HG02610 (cell line): Measurements from ENCODE around the gene PIGU.
A peak's percentile ranks its signal among the peaks of the same experiment; 100 is the strongest.
"Not testable (repeated sequence)": the region's sequence is repeated elsewhere in the genome, so short reads cannot be mapped to it uniquely, and the experiment has no call there.

Experiments used
- ATAC-seq: cut with Tn5 transposase; IDR thresholded peaks from one replicate; pipeline ENCODE4 v1.9.1; 2021; ENCODE audit warnings: mild to moderate bottlenecking, moderate library complexity; ENCODE audit not compliant: unreplicated experiment

Gene PIGU

GRCh38 chr20:34516247-34517113 is 160.4 kb downstream of the PIGU start, which contains the start of gene DYNLRB1:
Gene DYNLRB1, plus strand, starts transcription at chr20:34516422. Its CDS starts 37 bp downstream, at chr20:34516459.
- peak; percentile 73 for ATAC-seq

DNA sequence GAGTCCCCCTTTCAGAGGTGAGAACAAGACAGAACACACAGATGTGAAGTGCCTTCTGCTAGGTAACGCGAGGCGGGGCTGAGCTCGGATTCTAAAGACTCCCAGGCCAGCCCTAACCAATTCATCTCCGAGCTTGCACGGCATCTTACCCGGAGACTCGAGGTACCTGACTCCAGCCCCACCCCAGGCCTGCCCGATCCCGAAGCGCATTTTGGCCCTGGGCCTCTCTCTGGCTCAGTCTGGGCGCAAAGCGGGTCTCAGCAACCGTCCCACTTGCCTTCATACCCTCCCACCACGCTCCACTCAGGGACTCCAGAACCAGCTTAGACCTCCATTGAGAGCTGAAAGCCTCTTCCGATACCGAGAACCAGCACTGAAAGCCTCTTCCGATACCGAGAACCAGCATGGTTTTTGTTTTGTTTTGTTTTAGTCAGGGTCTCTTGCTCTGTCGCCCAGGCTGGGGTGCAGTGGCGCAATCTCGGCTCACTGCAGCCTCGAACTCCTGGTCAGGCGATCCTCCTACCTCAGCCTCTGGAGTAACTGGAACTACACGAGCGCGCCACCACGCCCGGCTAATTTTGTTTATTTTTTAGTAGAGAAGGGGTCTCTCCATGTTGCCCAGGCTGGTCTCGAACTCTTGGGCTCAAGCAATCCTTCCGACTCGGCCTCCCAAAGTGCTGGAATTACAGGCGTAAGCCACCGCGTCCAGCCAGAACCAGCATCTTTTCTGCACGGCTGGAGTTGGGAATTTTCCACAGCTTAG is 161.2 kb downstream of the PIGU start:
- peak; percentile 62 for ATAC-seq

- peak; percentile 7 for ATAC-seq
Observed at GRCh38 chr20:34514897-34515483, 161.9 kb downstream of the PIGU start.

- not testable (repeated sequence) for ATAC-seq
Observed at GRCh38 chr20:34514034-34514433, 162.9 kb downstream of the PIGU start.

DNA sequence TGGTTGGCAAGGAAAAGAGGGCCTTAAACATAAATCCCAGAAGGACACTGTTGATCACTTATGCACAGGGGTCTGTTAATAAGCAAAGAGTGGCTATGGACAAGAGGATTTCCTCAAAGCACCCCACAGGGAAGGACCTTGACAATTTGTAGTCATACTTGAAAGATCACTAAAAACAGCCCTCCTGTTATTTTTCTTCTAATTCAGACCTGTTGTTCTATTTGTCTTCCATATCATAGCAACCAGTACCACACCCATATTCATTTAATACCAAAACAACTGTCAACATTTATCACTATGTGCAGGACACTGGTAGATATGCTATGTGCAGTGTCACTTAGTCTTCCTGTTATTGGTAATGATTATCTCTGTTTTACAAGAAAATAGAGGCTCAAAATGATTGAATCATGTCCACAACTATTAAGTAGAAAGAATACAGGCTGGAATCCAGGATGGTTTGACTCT is 163.9 kb downstream of the PIGU start:
- ATAC-seq: no peak

GRCh38 chr20:34512266-34512954 is 164.5 kb downstream of the PIGU start:
- no peak for ATAC-seq

GRCh38 chr20:34511891-34512265 is 165.0 kb downstream of the PIGU start:
- no peak for ATAC-seq

GRCh38 chr20:34510575-34510974 is 166.3 kb downstream of the PIGU start:
- no peak for ATAC-seq
